GM20000 (cell line): ENCODE data around the gene MUCL1.
"Not testable (repeated sequence)": the region's sequence is repeated elsewhere in the genome, so short reads cannot be mapped to it uniquely, and the experiment has no call there.

Experiments
- DNase-seq: peaks from one replicate; pipeline ENCODE4 v3.0.0; 2012; ENCODE audit warnings: low spot score
- TF ChIP-seq, protein P1 (sequence below): IDR thresholded peaks from 2 replicates; pipeline ENCODE4 v1.5.1; 2012; ENCODE audit warnings: mild to moderate bottlenecking, control low read depth; ENCODE audit errors: extremely low read depth, missing control alignments

MUCL1 gene

DNA sequence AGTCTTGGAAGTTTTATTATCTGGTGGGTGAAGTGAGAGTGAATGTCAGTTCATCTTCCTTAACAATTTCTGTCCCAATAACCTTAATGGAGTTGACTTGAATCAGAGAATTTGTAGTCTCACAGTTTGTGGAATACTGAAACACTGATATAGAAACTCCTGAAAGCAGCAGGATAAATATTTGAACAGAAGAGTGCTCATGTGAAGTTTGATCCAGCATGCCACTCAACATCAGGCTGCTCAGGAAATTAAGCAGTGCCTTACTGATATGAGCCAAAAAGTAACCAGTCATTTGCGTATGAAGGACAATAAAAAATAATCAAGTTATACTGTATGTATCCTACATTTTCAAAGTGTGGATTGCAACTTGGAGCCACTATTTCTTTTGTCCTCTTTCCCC lies 15.7 kb downstream of the MUCL1 start:
- TF ChIP-seq, protein P1, sequence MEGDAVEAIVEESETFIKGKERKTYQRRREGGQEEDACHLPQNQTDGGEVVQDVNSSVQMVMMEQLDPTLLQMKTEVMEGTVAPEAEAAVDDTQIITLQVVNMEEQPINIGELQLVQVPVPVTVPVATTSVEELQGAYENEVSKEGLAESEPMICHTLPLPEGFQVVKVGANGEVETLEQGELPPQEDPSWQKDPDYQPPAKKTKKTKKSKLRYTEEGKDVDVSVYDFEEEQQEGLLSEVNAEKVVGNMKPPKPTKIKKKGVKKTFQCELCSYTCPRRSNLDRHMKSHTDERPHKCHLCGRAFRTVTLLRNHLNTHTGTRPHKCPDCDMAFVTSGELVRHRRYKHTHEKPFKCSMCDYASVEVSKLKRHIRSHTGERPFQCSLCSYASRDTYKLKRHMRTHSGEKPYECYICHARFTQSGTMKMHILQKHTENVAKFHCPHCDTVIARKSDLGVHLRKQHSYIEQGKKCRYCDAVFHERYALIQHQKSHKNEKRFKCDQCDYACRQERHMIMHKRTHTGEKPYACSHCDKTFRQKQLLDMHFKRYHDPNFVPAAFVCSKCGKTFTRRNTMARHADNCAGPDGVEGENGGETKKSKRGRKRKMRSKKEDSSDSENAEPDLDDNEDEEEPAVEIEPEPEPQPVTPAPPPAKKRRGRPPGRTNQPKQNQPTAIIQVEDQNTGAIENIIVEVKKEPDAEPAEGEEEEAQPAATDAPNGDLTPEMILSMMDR: no peak
- DNase-seq: no peak

DNA sequence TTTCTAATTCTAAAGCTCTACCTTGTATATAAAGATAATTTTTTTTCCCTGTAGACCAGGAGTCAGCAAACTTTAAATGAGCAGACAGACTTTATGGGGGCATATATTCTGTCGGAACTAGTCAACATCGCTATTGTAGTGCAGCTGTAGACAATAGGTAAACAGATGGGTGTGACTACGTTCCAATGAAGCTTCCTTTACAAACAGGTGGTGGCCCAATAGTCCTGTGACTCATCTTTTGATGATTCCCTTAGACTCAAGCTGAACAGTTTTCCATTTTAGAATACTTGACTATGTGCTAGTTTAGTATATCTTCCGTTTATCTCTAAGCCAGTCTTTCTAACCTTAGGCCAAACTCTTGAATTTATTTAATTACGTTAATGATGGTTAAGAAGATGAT lies 16.3 kb downstream of the MUCL1 start:
- DNase-seq: no peak
- TF ChIP-seq, protein P1: no peak

DNA sequence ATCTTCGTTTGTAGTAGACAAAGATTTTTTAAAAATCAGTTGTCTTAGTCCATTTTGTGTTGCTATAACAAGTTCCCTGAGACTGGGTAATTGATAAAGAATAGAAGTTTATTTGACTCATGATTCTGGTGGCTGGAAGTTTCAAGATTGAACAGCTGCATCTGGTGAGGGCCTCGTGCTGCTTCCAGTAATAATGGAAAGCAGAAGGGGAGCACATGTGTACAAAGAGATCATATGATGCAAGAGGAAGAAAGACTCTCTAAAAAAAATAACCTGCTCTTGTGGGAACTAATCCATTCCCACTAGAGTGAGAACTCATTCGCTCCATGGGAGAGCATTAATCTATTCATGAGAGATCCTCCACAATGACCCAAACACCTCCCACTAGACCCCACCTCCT lies 24.8 kb downstream of the MUCL1 start:
- TF ChIP-seq, protein P1: no peak
- no peak for DNase-seq

DNA sequence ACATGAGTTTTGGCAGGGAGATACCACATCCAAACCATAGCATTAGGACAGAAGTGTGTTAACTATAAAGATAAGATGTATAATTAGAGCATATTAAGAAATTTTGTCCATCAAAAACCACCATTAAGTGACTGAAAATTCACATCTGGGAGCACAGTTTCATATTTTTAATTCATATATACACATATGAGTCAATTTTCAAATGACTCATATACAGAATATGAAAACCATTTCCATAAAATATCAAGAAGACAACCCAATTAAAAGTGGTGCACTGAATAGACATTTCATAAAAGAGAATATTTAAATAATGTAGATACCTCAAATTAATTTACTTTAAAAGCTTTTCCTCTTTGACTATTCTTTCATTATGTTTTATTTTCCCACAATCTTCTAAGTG lies 25.3 kb downstream of the MUCL1 start:
- DNase-seq: no peak
- TF ChIP-seq, protein P1: no peak

DNA sequence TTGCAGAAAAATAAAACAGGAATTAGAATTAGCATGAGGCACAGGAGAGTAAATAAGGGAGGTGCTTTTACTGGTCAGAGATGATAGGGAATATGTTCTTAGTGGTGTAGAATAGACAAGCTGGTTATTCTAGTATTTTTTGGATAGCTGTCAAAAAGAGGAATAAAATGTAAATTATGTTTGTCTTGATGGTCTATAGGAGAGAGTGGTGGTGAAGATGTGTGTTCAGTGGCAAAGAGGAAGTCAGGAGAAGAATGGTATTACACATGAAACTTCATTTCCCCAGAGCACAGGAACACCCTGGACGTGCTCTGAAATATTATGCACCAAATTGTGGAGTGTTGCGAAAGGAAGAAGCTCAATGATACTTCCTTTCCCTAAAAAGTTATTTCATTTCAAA lies 27.8 kb downstream of the MUCL1 start:
- TF ChIP-seq, protein P1: no peak
- DNase-seq: no peak

DNA sequence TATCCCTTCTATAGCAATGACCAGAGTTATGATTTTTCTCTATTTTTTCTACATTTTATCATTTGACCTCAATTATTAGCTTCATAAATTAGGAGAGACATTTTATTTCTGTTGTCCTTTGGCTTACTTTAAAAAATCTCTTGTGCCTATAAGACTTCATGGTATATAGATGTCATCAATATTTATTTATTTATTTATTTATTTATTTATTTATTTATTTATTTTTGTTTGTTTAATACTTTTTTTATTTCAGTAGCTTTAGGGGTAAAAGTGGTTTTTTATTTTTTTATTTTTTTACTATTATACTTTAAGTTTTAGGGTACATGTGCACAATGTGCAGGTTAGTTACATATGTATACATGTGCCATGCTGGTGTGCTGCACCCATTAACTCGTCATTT lies 28.3 kb downstream of the MUCL1 start:
- not testable (repeated sequence) for DNase-seq

DNA sequence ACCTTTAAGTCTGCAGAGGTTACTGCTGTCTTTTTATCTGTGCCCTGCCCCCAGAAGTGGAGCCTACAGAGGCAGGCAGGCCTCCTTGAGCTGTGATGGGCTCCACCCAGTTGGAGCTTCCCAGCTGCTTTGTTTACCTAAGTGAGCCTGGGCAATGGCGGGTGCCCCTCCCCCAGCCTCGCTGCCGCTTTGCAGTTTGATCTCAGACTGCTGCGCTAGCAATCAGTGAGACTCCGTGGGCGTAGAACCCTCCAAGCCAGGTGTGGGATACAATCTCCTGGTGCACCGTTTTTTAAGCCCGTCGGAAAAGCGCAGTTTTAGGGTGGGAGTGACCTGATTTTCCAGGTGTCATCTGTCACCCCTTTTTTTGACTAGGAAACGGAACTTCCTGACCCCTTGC lies 34.1 kb downstream of the MUCL1 start:
- not testable (repeated sequence) for DNase-seq

DNA sequence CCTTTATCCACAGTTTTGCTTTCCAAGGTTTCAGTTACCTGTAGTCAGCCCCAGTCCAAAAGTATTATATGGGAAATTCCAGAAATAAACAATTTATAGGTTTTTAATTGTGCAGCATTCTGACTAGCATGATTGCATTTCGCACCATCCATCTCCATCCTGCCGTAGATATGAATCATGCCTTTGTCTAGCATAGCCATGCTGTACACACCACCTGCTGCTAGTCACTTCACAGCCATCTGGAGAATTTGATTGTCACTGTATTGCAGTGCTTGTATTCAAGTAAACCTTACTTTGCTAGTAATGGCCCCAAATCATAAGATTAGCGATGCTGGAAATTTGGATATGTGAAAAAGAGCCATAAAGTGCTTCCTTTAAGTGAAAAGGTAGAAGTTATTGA lies 36.0 kb downstream of the MUCL1 start:
- DNase-seq: no peak

More for the DNA sequence above, 36.0 kb downstream of the MUCL1 start:
- TF ChIP-seq, protein P1: no peak
